Measurements from ENCODE around the gene PCAT7. TPM values are rescaled to one million over a fixed set of nuclear protein-coding genes. Genes with fewer than 3 reads are reported as not detected.

The PCAT7 gene
- total and polyA plus RNA-seq, 10 of the 15 experiments (the other 5 are each of a cell fraction or from before 2014, with no cell fraction given): 0.04 TPM; not detected in 9

DNA sequence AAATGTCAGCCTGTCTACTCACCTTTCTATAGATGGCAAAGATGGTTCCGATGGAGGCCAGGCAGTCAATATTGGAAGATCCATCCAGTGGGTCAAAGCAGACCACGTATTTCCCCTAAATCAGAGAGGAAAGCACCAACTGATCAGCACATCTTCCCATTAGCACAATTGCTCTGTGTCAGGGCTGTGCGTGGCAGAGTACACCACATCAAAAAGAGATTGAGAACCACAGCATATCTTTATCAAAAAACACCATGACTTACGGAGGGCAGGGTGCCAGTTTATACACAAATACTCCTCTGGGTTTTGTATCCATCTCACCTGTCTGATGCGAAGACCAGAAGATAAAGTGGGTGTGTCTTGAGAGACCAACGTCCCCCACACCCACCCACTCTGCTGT, 29.7 kb downstream of the PCAT7 start:
- no peak overlapping the region for H3K27ac ChIP-seq (ENCODE audit: control insufficient read depth, insufficient read depth)
- BruUV-seq (replicated peaks): no TSS peak
- WGBS (ENCODE audit: insufficient coverage, insufficient replicate concordance, low lambda C conversion rate, missing lambda C conversion rate): 44% methylated on average over 6 of the region's 6 CpGs
- peak; percentile 67 for ATAC-seq
- no peak overlapping the region for H3K4me2 ChIP-seq (ENCODE audit: control insufficient read depth, insufficient read depth)
- H3K4me1 ChIP-seq (ENCODE audit: control insufficient read depth, insufficient read depth, low read length): peaks cover 3% of the 10 kb centered on the region; the same call in 1 of the 2 replicates
- intact Hi-C loops (cut with micrococcal nuclease; ENCODE audit: unreplicated experiment): no loop called here
- ChIA-PET RAD21 (ENCODE audit: unreplicated experiment) (no interaction called here), CTCF (interaction anchor here (1.9 kb wide), 1 partner anchor 17 kb away, joined by 4 read pairs; no protein-coding TSS in a partner anchor), POLR2A (no interaction called here), SMC1A (ENCODE audit: uncharacterized antibody, unreplicated experiment) (no interaction called here)
- H3K36me3 ChIP-seq (ENCODE audit: control insufficient read depth in 2 of 2, insufficient read depth in 2 of 2, low read length in 1 of 2): no peaks in the 10 kb centered on the region
- in situ Hi-C loops (cut with MboI): no loop called here
- no peaks in the 10 kb centered on the region for H4K20me1 ChIP-seq (ENCODE audit: control insufficient read depth, insufficient read depth)
- no peaks in the 10 kb centered on the region for H3K9me3 ChIP-seq (replicated peaks; ENCODE audit: control insufficient read depth, insufficient read depth, low read length)
- TF ChIP-seq MEF2B (IDR thresholded peaks at IDR 0.05; ENCODE audit: partially characterized antibody, poor library complexity, severe bottlenecking) (no peak), LARP7 (IDR thresholded peaks at IDR 0.05) (no peak), HCFC1 (IDR thresholded peaks at IDR 0.05; ENCODE audit: low read length) (no peak), ETV6 (conservative IDR thresholded peaks at IDR 0.05 in 1 of 2, IDR thresholded peaks at IDR 0.05 in 1 of 2; ENCODE audit: borderline replicate concordance in 1 of 2, low read depth in 1 of 2) (no peak), DPF2 (IDR thresholded peaks at IDR 0.05) (0 out of 2 replicates have a peak, but pooled peaks have one; percentile 44), TCF7 (IDR thresholded peaks at IDR 0.05; ENCODE audit: borderline replicate concordance) (peak; percentile 48; the same call in 1 of the 2 replicates), IKZF2 (IDR thresholded peaks at IDR 0.05) (peak in 1 of 2 experiments; percentile 46; a peak in 1 of 4 replicates), BACH1 (IDR thresholded peaks at IDR 0.05; ENCODE audit: borderline replicate concordance) (no peak), MTA2 (IDR thresholded peaks at IDR 0.05; ENCODE audit: low read depth) (peak; percentile 67; the same call in 1 of the 2 replicates), RUNX3 (IDR thresholded peaks at IDR 0.05; ENCODE audit: low read length) (peak; percentile 46; the same call in 1 of the 2 replicates), IKZF1 (conservative IDR thresholded peaks at IDR 0.05) (peak; percentile 62), PAX5 (IDR thresholded peaks at IDR 0.05; ENCODE audit: borderline replicate concordance, low read depth, low read length) (no peak)
- TF ChIP-seq, protein P1, sequence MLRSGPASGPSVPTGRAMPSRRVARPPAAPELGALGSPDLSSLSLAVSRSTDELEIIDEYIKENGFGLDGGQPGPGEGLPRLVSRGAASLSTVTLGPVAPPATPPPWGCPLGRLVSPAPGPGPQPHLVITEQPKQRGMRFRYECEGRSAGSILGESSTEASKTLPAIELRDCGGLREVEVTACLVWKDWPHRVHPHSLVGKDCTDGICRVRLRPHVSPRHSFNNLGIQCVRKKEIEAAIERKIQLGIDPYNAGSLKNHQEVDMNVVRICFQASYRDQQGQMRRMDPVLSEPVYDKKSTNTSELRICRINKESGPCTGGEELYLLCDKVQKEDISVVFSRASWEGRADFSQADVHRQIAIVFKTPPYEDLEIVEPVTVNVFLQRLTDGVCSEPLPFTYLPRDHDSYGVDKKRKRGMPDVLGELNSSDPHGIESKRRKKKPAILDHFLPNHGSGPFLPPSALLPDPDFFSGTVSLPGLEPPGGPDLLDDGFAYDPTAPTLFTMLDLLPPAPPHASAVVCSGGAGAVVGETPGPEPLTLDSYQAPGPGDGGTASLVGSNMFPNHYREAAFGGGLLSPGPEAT (IDR thresholded peaks at IDR 0.05; ENCODE audit: low read depth): peak; percentile 45; the same call in 1 of the 2 replicates
- no peak for FAIRE-seq
- H3K4me3 ChIP-seq: no peak overlapping the region
- no peaks in the 10 kb centered on the region for H3K27me3 ChIP-seq (replicated peaks in 1 of 2; ENCODE audit: control insufficient read depth in 2 of 2, insufficient read depth in 2 of 2, low read length in 1 of 2)
- H3K79me2 ChIP-seq (ENCODE audit: control insufficient read depth, insufficient read depth, low read length): no peaks in the 10 kb centered on the region
- no peak overlapping the region for H2AFZ ChIP-seq (ENCODE audit: control insufficient read depth, low read depth, low read length)
- no peak overlapping the region for H3K9ac ChIP-seq (ENCODE audit: control insufficient read depth, insufficient read depth, low read length)
- no peak for DNase-seq (ENCODE audit: low read depth, low spot score)

Data from GM12878 (cell line).